ENCODE data around the gene PRKAB1. TPM values are rescaled to one million over a fixed set of nuclear protein-coding genes. Genes with fewer than 3 reads are reported as not detected.

Gene PRKAB1
- total RNA-seq, 1 donor from 2014 or later = 22.7 TPM

DNA sequence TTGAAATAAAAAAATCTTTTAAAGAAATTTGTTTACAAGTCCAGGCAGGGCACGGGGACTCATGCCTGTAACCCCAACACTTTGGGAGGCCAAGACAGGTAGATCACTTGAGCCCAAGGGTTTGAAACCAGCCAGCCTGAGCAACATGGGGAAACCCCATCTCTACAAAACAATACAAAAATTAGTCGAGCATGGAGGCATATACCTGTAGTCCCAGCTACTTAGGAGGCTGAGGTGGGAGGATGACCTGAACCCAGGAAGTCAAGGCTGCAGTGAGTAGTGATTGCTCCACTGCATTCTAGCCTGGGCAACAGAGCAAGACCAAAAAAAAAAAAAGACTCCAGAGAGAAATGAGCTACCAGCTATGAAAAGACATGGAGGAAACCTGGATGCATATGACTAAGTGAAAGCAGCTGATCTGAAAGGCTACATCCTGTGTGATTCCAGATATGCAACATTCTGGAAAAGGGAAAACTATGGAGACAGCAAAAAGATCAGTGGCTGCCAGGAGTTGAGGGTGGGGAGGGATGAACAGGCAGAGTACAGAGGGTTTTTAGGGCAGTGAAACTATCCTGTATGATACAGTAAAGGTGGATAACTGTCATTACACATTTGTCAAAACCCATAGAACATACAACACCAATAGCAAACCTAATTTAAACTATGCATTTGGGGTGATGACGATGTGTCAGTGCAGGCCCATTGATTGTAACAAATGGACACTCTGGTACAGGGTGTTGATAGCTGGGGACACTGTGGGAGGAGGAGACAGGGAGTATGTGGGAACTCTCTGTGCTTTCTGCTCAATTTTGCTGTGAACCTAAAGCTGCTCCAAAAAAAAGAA, 59.9 kb downstream of the PRKAB1 start:
- Histone ChIP-seq H3K4me1 (ENCODE audit: insufficient read depth, low read length) (no peaks in the 10 kb centered on the region), H3K9me3 (ENCODE audit: insufficient read depth, low read depth, low read length) (no peaks in the 10 kb centered on the region), H3K36me3 (ENCODE audit: insufficient read depth, low read length) (peaks cover 2% of the 10 kb centered on the region), H3K9ac (ENCODE audit: low read length) (no peak overlapping the region), H3K27me3 (ENCODE audit: insufficient read depth, low read length) (no peaks in the 10 kb centered on the region), H3K4me3 (ENCODE audit: insufficient read depth, low read depth, low read length) (no peak overlapping the region), H3K79me2 (ENCODE audit: insufficient read depth, low read length) (no peaks in the 10 kb centered on the region), H3K4me2 (ENCODE audit: low read length) (no peak overlapping the region), H2AFZ (ENCODE audit: low read depth, low read length) (no peak overlapping the region), H3K27ac (ENCODE audit: low read depth, low read length) (no peak overlapping the region), H4K20me1 (ENCODE audit: insufficient read depth, low read length) (no peaks in the 10 kb centered on the region)
- Mint-ChIP-seq H3K27me3 (ENCODE audit: low read depth, unreplicated experiment) (no peaks in the 10 kb centered on the region), H3K36me3 (ENCODE audit: low read depth, unreplicated experiment) (no peaks in the 10 kb centered on the region), H3K4me3 (ENCODE audit: unreplicated experiment) (no peak overlapping the region), H3K27ac (ENCODE audit: unreplicated experiment) (no peak overlapping the region), H3K9me3 (ENCODE audit: unreplicated experiment) (no peaks in the 10 kb centered on the region), H3K4me1 (ENCODE audit: low read depth, unreplicated experiment) (peaks cover 4% of the 10 kb centered on the region)
- no peak for TF ChIP-seq EZH2 (IDR thresholded peaks at IDR 0.05; ENCODE audit: insufficient read depth, low read length)
- TF ChIP-seq, protein P1, sequence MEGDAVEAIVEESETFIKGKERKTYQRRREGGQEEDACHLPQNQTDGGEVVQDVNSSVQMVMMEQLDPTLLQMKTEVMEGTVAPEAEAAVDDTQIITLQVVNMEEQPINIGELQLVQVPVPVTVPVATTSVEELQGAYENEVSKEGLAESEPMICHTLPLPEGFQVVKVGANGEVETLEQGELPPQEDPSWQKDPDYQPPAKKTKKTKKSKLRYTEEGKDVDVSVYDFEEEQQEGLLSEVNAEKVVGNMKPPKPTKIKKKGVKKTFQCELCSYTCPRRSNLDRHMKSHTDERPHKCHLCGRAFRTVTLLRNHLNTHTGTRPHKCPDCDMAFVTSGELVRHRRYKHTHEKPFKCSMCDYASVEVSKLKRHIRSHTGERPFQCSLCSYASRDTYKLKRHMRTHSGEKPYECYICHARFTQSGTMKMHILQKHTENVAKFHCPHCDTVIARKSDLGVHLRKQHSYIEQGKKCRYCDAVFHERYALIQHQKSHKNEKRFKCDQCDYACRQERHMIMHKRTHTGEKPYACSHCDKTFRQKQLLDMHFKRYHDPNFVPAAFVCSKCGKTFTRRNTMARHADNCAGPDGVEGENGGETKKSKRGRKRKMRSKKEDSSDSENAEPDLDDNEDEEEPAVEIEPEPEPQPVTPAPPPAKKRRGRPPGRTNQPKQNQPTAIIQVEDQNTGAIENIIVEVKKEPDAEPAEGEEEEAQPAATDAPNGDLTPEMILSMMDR (IDR thresholded peaks at IDR 0.05; ENCODE audit: insufficient read depth, low read depth, low read length) = no peak
- no peak for DNase-seq (ENCODE audit: low read depth)
- FAIRE-seq = no peak

DNA sequence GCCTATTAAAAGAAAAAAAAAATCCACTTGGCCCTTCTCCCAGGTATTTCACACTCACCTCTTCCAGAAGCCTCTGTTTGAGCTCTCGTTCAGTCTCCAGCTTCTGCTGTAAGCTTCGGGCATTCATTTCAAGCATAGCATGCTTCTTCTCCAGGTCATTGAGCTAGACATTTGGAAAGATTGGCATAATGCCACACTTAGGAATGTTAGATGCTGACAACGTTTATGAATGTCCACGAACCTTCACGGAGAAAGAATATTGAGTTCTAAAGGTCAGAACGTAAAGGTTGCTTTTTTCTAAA, 60.5 kb downstream of the PRKAB1 start:
- Mint-ChIP-seq H3K27ac (ENCODE audit: unreplicated experiment) (no peak overlapping the region), H3K27me3 (ENCODE audit: low read depth, unreplicated experiment) (no peaks in the 10 kb centered on the region), H3K36me3 (ENCODE audit: low read depth, unreplicated experiment) (no peaks in the 10 kb centered on the region), H3K9me3 (ENCODE audit: unreplicated experiment) (no peaks in the 10 kb centered on the region), H3K4me1 (ENCODE audit: low read depth, unreplicated experiment) (peaks cover 4% of the 10 kb centered on the region), H3K4me3 (ENCODE audit: unreplicated experiment) (no peak overlapping the region)
- H3K4me1 ChIP-seq (ENCODE audit: insufficient read depth, low read length) = no peaks in the 10 kb centered on the region
- H3K27me3 ChIP-seq (ENCODE audit: insufficient read depth, low read length) = no peaks in the 10 kb centered on the region
- no peak overlapping the region for H2AFZ ChIP-seq (ENCODE audit: low read depth, low read length)
- H4K20me1 ChIP-seq (ENCODE audit: insufficient read depth, low read length) = no peaks in the 10 kb centered on the region
- H3K4me3 ChIP-seq (ENCODE audit: insufficient read depth, low read depth, low read length) = no peak overlapping the region
- TF ChIP-seq, protein P1 (IDR thresholded peaks at IDR 0.05; ENCODE audit: insufficient read depth, low read depth, low read length) = no peak
- no peak for TF ChIP-seq EZH2 (IDR thresholded peaks at IDR 0.05; ENCODE audit: insufficient read depth, low read length)
- H3K4me2 ChIP-seq (ENCODE audit: low read length) = no peak overlapping the region
- no peak overlapping the region for H3K27ac ChIP-seq (ENCODE audit: low read depth, low read length)
- no peaks in the 10 kb centered on the region for H3K79me2 ChIP-seq (ENCODE audit: insufficient read depth, low read length)
- peak; percentile 8 for DNase-seq (ENCODE audit: low read depth)
- H3K36me3 ChIP-seq (ENCODE audit: insufficient read depth, low read length) = peaks cover 2% of the 10 kb centered on the region
- no peaks in the 10 kb centered on the region for H3K9me3 ChIP-seq (ENCODE audit: insufficient read depth, low read depth, low read length)
- no peak overlapping the region for H3K9ac ChIP-seq (ENCODE audit: low read length)
- no peak for FAIRE-seq

DNA sequence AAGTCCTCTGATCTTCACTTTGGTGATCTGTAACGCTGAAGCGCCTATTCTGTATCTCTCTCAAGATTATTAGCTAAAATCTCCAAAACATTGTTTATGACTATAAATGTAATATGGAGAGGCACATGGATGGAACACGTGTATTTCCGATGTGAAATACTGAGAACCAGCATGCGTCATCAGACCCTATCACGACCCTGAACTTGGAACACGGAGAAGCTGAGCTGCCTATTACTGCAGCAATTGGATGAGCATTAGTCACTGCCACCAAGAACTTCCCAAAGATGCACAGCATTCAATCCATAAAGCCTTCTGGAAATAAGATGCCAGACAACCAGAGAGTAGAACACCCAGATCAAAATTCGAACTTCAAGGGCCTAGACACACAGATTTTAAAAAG, 61.9 kb downstream of the PRKAB1 start:
- no peak overlapping the region for H2AFZ ChIP-seq (ENCODE audit: low read depth, low read length)
- H3K4me1 ChIP-seq (ENCODE audit: insufficient read depth, low read length) = no peaks in the 10 kb centered on the region
- Mint-ChIP-seq H3K27ac (ENCODE audit: unreplicated experiment) (no peak overlapping the region), H3K36me3 (ENCODE audit: low read depth, unreplicated experiment) (no peaks in the 10 kb centered on the region), H3K4me1 (ENCODE audit: low read depth, unreplicated experiment) (peaks cover 4% of the 10 kb centered on the region), H3K9me3 (ENCODE audit: unreplicated experiment) (no peaks in the 10 kb centered on the region), H3K4me3 (ENCODE audit: unreplicated experiment) (no peak overlapping the region), H3K27me3 (ENCODE audit: low read depth, unreplicated experiment) (no peaks in the 10 kb centered on the region)
- FAIRE-seq (no peak), DNase-seq (ENCODE audit: low read depth) (no peak)
- H3K27ac ChIP-seq (ENCODE audit: low read depth, low read length) = no peak overlapping the region
- no peaks in the 10 kb centered on the region for H4K20me1 ChIP-seq (ENCODE audit: insufficient read depth, low read length)
- H3K4me3 ChIP-seq (ENCODE audit: insufficient read depth, low read depth, low read length) = no peak overlapping the region
- no peaks in the 10 kb centered on the region for H3K9me3 ChIP-seq (ENCODE audit: insufficient read depth, low read depth, low read length)
- no peaks in the 10 kb centered on the region for H3K79me2 ChIP-seq (ENCODE audit: insufficient read depth, low read length)
- peaks cover 7% of the 10 kb centered on the region for H3K36me3 ChIP-seq (ENCODE audit: insufficient read depth, low read length)
- H3K4me2 ChIP-seq (ENCODE audit: low read length) = no peak overlapping the region
- H3K9ac ChIP-seq (ENCODE audit: low read length) = no peak overlapping the region
- no peak for TF ChIP-seq EZH2 (IDR thresholded peaks at IDR 0.05; ENCODE audit: insufficient read depth, low read length)
- TF ChIP-seq, protein P1 (IDR thresholded peaks at IDR 0.05; ENCODE audit: insufficient read depth, low read depth, low read length) = no peak
- H3K27me3 ChIP-seq (ENCODE audit: insufficient read depth, low read length) = no peaks in the 10 kb centered on the region
